Gastroesophageal sphincter (tissue), 3 donors: ENCODE data around the gene SHQ1.

Experiments
- CTCF ChIP-seq, 4 experiments: fragments of 200-600 bp in 2 of 4; fragments of 450-650 bp in 2 of 4; sonication (generic) in 1 of 4; IDR thresholded peaks; one replicate each; pipeline ENCODE4 v1.5.1; 2017 to 2019; ENCODE audit warnings: antibody characterized with exemption in 4 of 4, mild to moderate bottlenecking in 2 of 4, moderate library complexity in 2 of 4
- POLR2A ChIP-seq, 2 donors: fragments of 450-650 bp; IDR thresholded peaks; one replicate each; pipeline ENCODE4 v1.6.1; 2017; ENCODE audit warnings: antibody characterized with exemption in 2 of 2, mild to moderate bottlenecking in 2 of 2, moderate library complexity in 1 of 2

- no peak for TF ChIP-seq POLR2A (IDR thresholded peaks at IDR 0.05)
- TF ChIP-seq CTCF (IDR thresholded peaks at IDR 0.05): no peak
Measured at GRCh38 chr3:72784226-72784625, 64.0 kb downstream of the SHQ1 start.
